A549 (cell line): ENCODE results near the gene CACNG8.

Source experiments
- CBX2 ChIP-seq: fragments of 200-600 bp; sonication (generic); IDR thresholded peaks from 2 replicates; pipeline ENCODE4 v1.6.1; 2016; ENCODE audit warnings: low read depth, mild to moderate bottlenecking, borderline replicate concordance
- CEBPB ChIP-seq, 2 experiments: fragments of >200 bp in 1 of 2; sonication (Bioruptor Twin) in 1 of 2; formaldehyde crosslinking in 1 of 2; IDR thresholded peaks; 2 replicates each; pipeline ENCODE4 v1.6.1; 2012 to 2016
- CHD2 ChIP-seq: fragments of 150-350 bp; IDR thresholded peaks from 2 replicates; pipeline ENCODE4 v1.6.1; 2014; ENCODE audit warnings: low read length; ENCODE audit not compliant: partially characterized antibody
- EHMT2 ChIP-seq: fragments of 200-600 bp; sonication (generic); IDR thresholded peaks from 2 replicates; pipeline ENCODE4 v1.6.1; 2016; ENCODE audit warnings: antibody characterized with exemption, low read depth, mild to moderate bottlenecking, moderate library complexity
- EP300 ChIP-seq, 2 experiments: fragments of >200 bp; sonication (Bioruptor Twin); formaldehyde crosslinking; IDR thresholded peaks; 2 replicates in 1 of 2; 3 replicates in 1 of 2; pipeline ENCODE4 v1.6.1; 2016 to 2017
- HOXB5 ChIP-seq: fragments of 250-450 bp; sonication (Bioruptor Pico); IDR thresholded peaks from 2 replicates; pipeline ENCODE4 v1.5.0; 2020; ENCODE audit warnings: mild to moderate bottlenecking, moderate library complexity
- MYC ChIP-seq: IDR thresholded peaks from 2 replicates; pipeline ENCODE4 v1.6.1; 2012; ENCODE audit warnings: mild to moderate bottlenecking, inconsistent platforms, low read length, improper control_type of control experiment, borderline replicate concordance
- NFE2L2 ChIP-seq: fragments of 150-350 bp; conservative IDR thresholded peaks from 2 replicates; pipeline ENCODE4 v1.6.1; 2014; ENCODE audit warnings: low read length
- POLR2A ChIP-seq: IDR thresholded peaks from 2 replicates; pipeline ENCODE4 v1.6.1; 2012; ENCODE audit warnings: mild to moderate bottlenecking, low read length
- RCOR1 ChIP-seq: fragments of 150-350 bp; IDR thresholded peaks from 2 replicates; pipeline ENCODE4 v1.6.1; 2014; ENCODE audit warnings: antibody characterized with exemption, low read length, low read depth
- RNF2 ChIP-seq: fragments of 200-600 bp; sonication (generic); IDR thresholded peaks from 2 replicates; pipeline ENCODE4 v1.6.1; 2016; ENCODE audit warnings: low read depth, mild to moderate bottlenecking, antibody characterized with exemption, moderate library complexity, borderline replicate concordance
- TF ChIP-seq, protein P1 (sequence below): fragments of >200 bp; sonication (Bioruptor Twin); formaldehyde crosslinking; IDR thresholded peaks from 3 replicates; pipeline ENCODE4 v1.5.1; 2016
- TF ChIP-seq, protein P2 (sequence below): IDR thresholded peaks from 2 replicates; pipeline ENCODE4 v1.6.1; 2012

DNA sequence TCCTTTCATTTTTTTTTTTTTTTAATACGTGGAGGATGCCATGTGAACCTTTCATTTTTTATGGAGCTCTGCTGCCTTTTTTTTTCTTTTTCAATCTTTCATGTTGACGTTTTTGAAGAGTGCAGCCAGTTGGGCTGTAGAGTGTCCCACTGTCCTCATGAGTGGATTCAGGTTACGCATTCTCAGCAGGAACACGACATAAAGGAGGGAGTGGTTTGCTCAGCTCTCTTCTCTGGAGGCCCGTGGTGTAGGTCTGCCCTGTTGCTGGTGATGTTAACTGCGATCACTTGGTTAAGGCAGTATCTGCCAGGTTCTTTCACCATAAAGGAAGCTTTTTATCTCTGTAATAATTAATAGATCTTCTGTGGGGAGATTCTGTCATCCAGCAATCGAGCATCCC, 26.7 kb upstream of the CACNG8 start:
- TF ChIP-seq, protein P1, sequence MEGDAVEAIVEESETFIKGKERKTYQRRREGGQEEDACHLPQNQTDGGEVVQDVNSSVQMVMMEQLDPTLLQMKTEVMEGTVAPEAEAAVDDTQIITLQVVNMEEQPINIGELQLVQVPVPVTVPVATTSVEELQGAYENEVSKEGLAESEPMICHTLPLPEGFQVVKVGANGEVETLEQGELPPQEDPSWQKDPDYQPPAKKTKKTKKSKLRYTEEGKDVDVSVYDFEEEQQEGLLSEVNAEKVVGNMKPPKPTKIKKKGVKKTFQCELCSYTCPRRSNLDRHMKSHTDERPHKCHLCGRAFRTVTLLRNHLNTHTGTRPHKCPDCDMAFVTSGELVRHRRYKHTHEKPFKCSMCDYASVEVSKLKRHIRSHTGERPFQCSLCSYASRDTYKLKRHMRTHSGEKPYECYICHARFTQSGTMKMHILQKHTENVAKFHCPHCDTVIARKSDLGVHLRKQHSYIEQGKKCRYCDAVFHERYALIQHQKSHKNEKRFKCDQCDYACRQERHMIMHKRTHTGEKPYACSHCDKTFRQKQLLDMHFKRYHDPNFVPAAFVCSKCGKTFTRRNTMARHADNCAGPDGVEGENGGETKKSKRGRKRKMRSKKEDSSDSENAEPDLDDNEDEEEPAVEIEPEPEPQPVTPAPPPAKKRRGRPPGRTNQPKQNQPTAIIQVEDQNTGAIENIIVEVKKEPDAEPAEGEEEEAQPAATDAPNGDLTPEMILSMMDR = no peak
- TF ChIP-seq POLR2A = no peak
- TF ChIP-seq NFE2L2 = no peak
- TF ChIP-seq MYC = no peak
- no peak for TF ChIP-seq CEBPB (IDR thresholded peaks at IDR 0.05)
- TF ChIP-seq EHMT2 = no peak
- TF ChIP-seq CBX2 = no peak
- no peak for TF ChIP-seq HOXB5 (CRISPR knock-in tag)
- TF ChIP-seq CHD2 = no peak
- no peak for TF ChIP-seq EP300 (IDR thresholded peaks at IDR 0.05)
- TF ChIP-seq, protein P2, sequence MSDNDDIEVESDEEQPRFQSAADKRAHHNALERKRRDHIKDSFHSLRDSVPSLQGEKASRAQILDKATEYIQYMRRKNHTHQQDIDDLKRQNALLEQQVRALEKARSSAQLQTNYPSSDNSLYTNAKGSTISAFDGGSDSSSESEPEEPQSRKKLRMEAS = no peak
- TF ChIP-seq RNF2 = no peak
- TF ChIP-seq RCOR1 = no peak
